Cardiac septum (tissue), 1 donor: Measurements from ENCODE around the gene TSPAN14. TPM values are rescaled to one million over a fixed set of nuclear protein-coding genes. Genes with fewer than 3 reads are reported as not detected.

Source experiments
- DNase-seq: peaks from one replicate; pipeline ENCODE4 v3.0.0-alpha.2; 2020; ENCODE audit warnings: low spot score
- intact Hi-C: fragments of 100-400 bp; cut with DNase I; formaldehyde crosslinking; loops from one replicate; pipeline ENCODE4 v1.14.0; 2022
- total RNA-seq: library from RNA; stranded (reverse); fragmentation: NEBNext Ultra II Directional; extraction: Animal tissue kit (Norgen Biotek cat#: 25700); gene quantifications from one replicate; pipeline ENCODE4 v1.2.1, GENCODE V29; 2021
- donor health status: DM: no; HTN: no; CAD: no.

Gene TSPAN14
- total RNA-seq, 1 donor from 2014 or later, result 20.1 TPM

GRCh38 chr10:80554050-80554449, 99.9 kb downstream of the TSPAN14 start:
- no peak for DNase-seq
- intact Hi-C loops, result no loop called here

GRCh38 chr10:80555415-80555814, 101.3 kb downstream of the TSPAN14 start:
- intact Hi-C loops, result no loop called here
- no peak for DNase-seq

- intact Hi-C loops, result no loop called here
- no peak for DNase-seq
Measured at GRCh38 chr10:80561950-80562349, 107.8 kb downstream of the TSPAN14 start.

- intact Hi-C loops, result no loop called here
- no peak for DNase-seq
Measured at GRCh38 chr10:80567292-80567691, 113.2 kb downstream of the TSPAN14 start.

- no peak for DNase-seq
Measured at GRCh38 chr10:80569131-80569895, 115.2 kb downstream of the TSPAN14 start.

GRCh38 chr10:80571352-80571751, 117.2 kb downstream of the TSPAN14 start:
- DNase-seq, result no peak
- intact Hi-C loops, result no loop called here

More at GRCh38 chr10:80569131-80569895, 115.2 kb downstream of the TSPAN14 start:
- intact Hi-C loops, result no loop called here

- no peak for DNase-seq
- intact Hi-C loops, result no loop called here
Measured at GRCh38 chr10:80579181-80579763, 125.2 kb downstream of the TSPAN14 start.

GRCh38 chr10:80579849-80580637, 125.9 kb downstream of the TSPAN14 start:
- intact Hi-C loops, result no loop called here
- DNase-seq, result no peak

- intact Hi-C loops, result no loop called here
- DNase-seq, result no peak
Measured at GRCh38 chr10:80580638-80581468, 126.7 kb downstream of the TSPAN14 start.

GRCh38 chr10:80581469-80581835, 127.3 kb downstream of the TSPAN14 start:
- intact Hi-C loops, result no loop called here
- DNase-seq, result no peak

GRCh38 chr10:80582286-80582960, 128.3 kb downstream of the TSPAN14 start:
- DNase-seq, result no peak
- intact Hi-C loops, result no loop called here

Other genes starting within 250 kb of the TSPAN14 start
- gene ANXA11, start 248.8 kb upstream of the TSPAN14 start, total RNA-seq, result 406 TPM
- 0.11 TPM for gene MAT1A, start 164.7 kb upstream of the TSPAN14 start, total RNA-seq
- gene DYDC1, start 97.6 kb upstream of the TSPAN14 start, total RNA-seq, result not detected
- not detected for gene DYDC2, start 97.5 kb upstream of the TSPAN14 start, total RNA-seq
- 54.3 TPM for gene PRXL2A, start 45.8 kb upstream of the TSPAN14 start, total RNA-seq
- not detected for gene SH2D4B, start 83.6 kb downstream of the TSPAN14 start, total RNA-seq